ENCODE data around the gene UGT3A1.
"Not testable (repeated sequence)": the region's sequence is repeated elsewhere in the genome, so short reads cannot be mapped to it uniquely, and the experiment has no call there.

The UGT3A1 gene

GRCh38 chr5:35987776-35988175, 3.4 kb downstream of the UGT3A1 start:
- no peak for DNase-seq (ENCODE audit: low spot score)

DNA sequence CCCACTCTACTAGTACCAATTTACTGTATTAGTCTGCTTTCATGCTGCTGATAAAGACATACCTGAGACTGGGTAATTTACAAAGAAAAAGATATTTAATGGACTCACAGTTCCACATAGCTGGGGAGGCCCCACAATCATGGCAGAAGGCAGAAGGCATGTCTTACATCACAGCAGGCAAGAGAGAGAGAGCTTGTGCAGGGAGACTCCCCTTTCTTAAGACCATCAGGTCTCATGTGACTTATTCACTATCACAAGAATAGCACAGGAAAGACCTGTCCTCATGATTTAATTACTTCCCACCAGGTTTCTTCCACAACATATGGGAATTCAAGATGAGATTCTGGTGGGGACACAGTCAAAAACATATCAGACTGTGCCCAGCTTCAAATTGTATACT, 11.5 kb downstream of the UGT3A1 start:
- DNase-seq (ENCODE audit: low spot score) = no peak

DNA sequence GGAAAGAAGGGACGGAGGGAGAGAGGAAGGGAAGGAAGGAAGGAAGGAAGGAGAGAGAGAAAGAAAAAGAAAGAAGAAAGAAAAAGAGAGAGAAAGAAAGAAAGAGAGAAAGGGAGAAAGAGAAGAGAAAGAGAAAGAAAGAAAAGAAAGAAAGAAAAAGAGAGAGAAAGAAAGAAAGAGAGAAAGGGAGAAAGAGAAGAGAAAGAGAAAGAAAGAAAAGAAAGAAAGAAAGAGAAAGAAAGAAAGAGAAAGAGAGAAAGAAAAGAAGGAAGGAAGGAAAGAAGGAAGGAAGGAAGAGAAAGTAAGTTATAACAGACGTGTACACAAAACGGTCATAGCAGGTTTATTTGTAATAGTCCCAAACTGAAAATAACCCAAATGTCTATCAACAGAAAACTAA, 14.3 kb downstream of the UGT3A1 start:
- not testable (repeated sequence) for DNase-seq (ENCODE audit: low spot score)

DNA sequence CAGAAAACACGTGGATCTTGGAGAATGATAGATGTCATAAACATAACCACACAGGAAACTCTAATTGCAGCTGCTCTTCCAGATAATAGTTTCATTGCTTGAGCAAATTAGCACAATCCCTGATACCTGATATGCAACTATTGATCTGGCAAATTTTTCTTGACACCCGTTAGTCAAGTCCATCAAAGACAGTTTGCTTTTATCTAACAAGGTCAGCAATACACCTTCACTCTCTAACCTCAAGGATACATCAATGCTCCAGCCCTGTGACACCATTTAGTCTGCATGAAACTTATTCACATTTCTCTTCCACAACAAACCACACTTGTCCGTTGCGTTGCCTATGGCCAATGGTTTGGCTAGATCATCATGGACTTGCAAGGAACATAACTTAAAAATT, 16.6 kb downstream of the UGT3A1 start:
- DNase-seq (ENCODE audit: low spot score) = no peak

- DNase-seq (ENCODE audit: low spot score) = no peak
Measured at GRCh38 chr5:35971878-35972210, 19.3 kb downstream of the UGT3A1 start.

DNA sequence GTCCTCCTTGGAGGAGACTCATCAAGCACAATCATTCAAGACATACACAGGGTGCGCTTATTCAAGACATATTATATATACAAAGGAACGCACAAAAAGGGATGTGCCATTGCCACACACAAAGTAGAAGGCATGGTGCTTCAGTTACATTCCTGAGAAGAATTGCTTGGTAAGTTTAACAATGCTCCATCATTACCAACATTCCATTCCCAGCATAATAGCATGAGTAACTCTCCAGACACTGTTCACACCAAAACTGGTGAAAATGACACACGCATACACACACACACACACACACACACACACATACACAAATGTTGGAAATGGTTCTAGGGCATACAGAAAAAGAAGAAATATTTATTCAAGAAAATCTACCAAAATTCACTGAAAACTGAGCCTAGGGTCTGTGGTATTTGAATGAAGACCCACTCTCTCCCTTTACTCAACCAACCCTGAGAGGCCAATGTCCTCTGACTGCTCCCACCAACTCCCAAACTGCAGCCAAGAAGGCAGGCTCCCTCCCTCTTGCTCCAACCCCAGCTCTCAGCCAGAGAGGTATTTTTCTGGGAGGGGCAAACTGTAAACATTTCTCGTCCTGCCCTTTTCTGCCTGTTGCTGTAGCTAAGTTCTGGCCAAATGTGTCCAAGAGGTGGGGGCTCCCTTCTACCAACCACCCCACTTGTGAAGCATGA, 19.9 kb downstream of the UGT3A1 start:
- no peak for DNase-seq (ENCODE audit: low spot score)

DNA sequence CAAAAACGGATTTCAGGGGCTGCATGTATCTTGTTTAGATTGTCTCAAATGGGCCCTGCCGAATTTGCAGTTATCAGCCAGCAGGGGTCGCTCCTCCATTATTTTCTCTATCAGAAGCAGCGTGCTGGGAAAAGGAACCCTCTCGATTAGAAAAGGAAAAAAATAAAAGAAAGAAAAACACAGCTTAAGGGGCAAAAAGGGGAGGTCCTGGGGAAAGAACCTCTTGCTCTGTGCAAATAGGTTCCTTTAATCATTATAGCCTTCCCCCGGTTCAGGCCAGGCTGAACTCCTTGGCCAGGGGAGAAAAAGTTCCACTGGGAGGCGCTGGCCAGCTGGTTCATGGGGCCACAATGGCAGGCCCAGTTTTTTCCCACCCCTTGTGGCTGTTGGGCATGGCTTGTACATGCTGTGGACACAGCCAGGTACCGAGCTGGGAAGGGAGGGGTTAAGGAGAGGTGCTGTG, 27.8 kb downstream of the UGT3A1 start:
- no peak for DNase-seq (ENCODE audit: low spot score)

DNA sequence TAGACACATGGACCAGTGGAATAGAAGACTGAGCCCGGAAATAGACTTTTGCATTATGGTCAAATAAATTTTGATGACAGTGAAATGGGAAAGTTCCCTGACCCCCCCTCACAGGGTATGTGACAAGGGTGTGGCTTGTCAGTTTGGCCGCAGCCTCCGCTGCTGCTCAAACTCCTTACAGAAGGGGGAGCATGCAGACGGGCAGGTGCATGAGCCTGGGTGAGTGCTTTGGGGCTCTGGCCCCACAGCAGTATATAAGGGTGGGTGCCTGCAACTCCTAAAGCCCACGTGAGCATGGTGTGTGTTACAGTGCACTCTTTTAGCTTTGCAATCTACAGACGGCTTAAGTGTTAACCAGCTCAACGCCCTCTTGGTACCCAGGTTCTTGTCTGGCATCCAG, 30.9 kb downstream of the UGT3A1 start:
- DNase-seq (ENCODE audit: low spot score) = no peak

DNA sequence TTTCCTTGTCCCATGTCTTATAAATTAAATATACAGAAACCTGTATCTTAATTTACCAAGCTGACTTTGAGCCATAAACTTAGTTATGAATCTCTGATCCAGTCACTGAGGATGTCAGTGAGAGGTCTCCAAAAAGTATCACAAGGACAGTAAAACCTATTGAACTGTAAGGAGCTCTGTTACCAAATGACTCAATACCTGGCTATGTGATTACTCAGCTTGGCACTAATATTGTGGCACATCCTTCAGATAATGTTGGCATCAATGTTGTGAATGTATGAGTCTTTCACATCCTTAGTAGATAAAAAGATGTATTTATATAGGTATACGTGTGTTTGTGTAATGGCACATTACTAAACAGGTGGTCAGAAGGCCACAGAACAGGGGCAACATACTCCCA, 34.8 kb downstream of the UGT3A1 start:
- DNase-seq (ENCODE audit: low spot score) = no peak

GRCh38 chr5:35954175-35954574, 37.0 kb downstream of the UGT3A1 start:
- no peak for DNase-seq (ENCODE audit: low spot score)

DNA sequence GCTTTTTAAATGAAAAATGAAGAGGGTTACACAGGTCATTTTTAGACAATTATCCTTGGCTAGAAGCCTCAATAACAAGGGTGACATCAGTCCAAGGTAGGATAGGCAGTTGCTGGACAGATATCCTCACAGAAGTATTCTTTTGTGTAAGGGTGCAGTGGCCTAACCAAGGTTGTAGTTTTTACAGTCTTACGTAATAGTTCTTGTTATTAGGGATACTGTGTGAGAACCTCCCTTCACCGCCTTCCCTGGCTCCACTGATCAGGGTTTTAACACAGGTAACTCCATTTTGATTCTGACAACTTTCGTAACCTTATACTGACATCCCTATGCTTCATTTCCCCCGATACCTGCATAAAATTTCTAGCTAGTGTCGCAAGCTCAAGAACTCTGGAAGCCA, 44.1 kb downstream of the UGT3A1 start:
- DNase-seq (ENCODE audit: low spot score) = no peak

GRCh38 chr5:35939639-35940038, 51.6 kb downstream of the UGT3A1 start:
- no peak for DNase-seq (ENCODE audit: low spot score)

DNA sequence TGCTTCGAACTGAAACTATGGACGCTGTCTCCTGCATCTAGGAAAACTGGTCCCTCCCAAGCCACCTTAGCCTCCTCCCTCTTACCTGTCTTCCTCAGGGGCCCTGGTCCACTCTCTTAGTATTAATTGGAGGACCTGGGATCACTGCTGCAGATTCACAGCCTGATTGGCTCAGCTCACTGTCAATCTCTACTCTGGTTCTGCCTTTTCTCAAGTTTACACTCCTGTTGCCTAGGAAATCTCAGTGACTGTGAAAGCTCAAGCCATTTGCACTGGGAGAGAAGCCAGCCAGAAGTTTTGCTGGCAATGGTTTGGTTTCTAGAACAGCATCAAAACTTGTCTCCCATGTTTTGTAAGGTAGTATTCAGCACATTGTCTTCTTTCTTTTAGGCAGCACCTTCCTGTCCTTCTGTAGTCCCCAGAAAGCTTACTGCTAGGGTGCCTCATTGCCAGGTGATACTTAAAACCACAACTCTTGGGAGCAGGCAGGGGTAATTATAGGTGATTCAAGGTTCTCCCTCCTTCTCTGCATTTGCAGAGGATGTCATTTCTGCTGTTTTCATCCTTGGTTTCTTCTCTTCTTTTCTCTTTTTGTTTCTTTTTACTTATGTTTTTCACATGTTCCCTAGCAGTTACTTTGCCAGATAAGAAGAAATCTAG, 52.5 kb downstream of the UGT3A1 start, which contains the start of gene CAPSL:
TSS of gene CAPSL (minus strand) at position 55 of the 660 bp plus-strand sequence. CDS start 17,502 bp downstream, outside the sequence.
- DNase-seq (ENCODE audit: low spot score) = no peak

GRCh38 chr5:35926389-35927051, 64.7 kb downstream of the UGT3A1 start:
- DNase-seq (ENCODE audit: low spot score) = no peak

GRCh38 chr5:35924950-35925722, 66.1 kb downstream of the UGT3A1 start:
- peak; percentile 25 for DNase-seq (ENCODE audit: low spot score)

DNA sequence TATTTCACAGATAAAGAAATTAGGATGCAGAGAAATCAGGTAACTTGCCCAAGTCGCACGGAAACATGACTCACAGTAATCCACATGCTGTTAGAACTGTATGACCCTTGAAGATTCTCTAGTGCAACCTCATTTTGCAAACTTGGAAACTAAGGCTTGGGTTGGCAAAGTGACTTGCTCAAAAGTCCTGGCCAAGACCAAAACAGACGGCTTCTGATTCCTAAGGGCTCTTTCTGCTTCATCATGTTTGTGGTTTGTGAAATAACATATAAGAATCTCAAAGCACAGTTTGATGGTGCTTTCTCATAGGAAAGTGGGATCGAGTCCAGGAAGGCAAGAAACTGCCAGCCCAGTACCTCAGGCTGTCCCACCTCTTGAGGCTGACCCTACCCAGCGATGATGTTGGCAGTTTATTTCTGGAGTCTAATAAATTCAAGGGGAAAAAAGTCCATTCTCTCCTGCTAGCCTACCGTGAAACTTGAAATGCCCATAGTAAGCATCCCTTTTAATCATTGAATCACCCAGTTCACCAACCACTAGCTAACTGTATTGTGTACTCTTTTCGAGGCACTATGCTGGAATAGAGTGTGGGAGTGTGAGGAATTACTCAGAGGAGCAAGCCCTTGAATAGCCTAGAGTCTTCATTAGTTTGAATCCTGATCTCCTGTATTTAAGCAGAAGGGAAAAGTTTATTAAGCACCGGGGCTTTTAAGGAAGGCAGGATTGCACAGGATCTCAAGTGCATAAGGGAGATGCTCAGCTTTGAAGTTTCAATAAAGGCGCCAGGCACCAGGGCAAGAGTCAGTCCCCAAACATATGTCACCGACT, 66.9 kb downstream of the UGT3A1 start:
- DNase-seq (ENCODE audit: low spot score) = no peak

DNA sequence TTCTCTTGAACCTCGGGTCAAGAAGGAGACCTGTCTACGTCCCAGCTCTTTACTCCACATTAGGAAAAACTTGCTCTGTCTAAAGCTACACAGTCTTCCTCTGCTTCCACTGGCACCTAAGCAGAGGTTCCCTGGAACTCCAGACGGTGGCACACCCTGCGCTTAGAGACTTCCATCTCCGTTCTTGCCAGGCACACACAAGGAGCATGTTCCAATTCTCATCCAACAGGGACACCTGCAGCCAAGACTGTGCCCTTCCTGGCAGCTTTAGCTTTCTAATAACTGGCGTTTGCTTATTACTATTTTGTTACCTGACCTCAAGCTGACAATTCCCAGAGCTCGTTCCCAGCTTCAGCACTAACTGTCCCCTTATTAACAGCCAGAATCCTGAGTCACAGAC, 68.7 kb downstream of the UGT3A1 start:
- DNase-seq (ENCODE audit: low spot score) = no peak

GRCh38 chr5:35921930-35922329, 69.3 kb downstream of the UGT3A1 start:
- no peak for DNase-seq (ENCODE audit: low spot score)

- no peak for DNase-seq (ENCODE audit: low spot score)
Measured at GRCh38 chr5:35920890-35921289, 70.3 kb downstream of the UGT3A1 start.

- no peak for DNase-seq (ENCODE audit: low spot score)
Measured at GRCh38 chr5:35919191-35919590, 72.0 kb downstream of the UGT3A1 start.

DNA sequence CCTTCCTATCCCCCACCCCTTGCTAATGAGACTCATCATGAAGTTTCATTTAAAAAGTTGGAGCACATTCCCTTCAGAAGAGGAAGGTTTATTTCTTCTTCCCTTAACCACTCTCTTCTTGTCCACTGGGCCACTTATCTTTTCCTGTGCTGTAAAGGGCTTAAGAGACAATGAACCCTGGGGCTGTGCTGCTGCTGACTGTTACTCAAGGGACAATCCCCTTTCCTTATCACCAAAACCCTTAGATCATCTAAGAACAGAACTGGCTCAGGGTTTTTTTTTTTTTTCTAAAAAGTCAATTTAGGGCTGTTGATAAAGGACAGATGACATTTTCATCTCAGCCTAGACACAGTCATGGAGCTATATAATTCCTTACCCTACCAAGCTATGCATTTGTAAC, 82.4 kb downstream of the UGT3A1 start:
- no peak for DNase-seq (ENCODE audit: low spot score)

GRCh38 chr5:35908228-35908627, 83.0 kb downstream of the UGT3A1 start:
- DNase-seq (ENCODE audit: low spot score) = no peak

All from COLO829 (cell line).